GM18505 (cell line): ENCODE measurements around the gene COL4A1.

Experiments
- ATAC-seq: cut with Tn5 transposase; IDR thresholded peaks from one replicate; pipeline ENCODE4 v1.9.1; 2021; ENCODE audit not compliant: unreplicated experiment
- POLR2A ChIP-seq: IDR thresholded peaks from 4 replicates; pipeline ENCODE4 v1.6.1; 2011; ENCODE audit warnings: borderline replicate concordance; ENCODE audit not compliant: insufficient read depth, insufficient read length; ENCODE audit errors: extremely low read depth

The COL4A1 gene

GRCh38 chr13:110225609-110226574, 81.1 kb downstream of the COL4A1 start:
- no peak for ATAC-seq
- TF ChIP-seq POLR2A: no peak

GRCh38 chr13:110225003-110225402, 82.0 kb downstream of the COL4A1 start:
- no peak for ATAC-seq
- no peak for TF ChIP-seq POLR2A

- no peak for ATAC-seq
These were observed 82.4 kb downstream of the COL4A1 start for GRCh38 chr13:110224519-110224918.

GRCh38 chr13:110221406-110222117, 85.4 kb downstream of the COL4A1 start:
- ATAC-seq: no peak
- no peak for TF ChIP-seq POLR2A

More at GRCh38 chr13:110224519-110224918, 82.4 kb downstream of the COL4A1 start:
- TF ChIP-seq POLR2A: no peak

- TF ChIP-seq POLR2A: no peak
- no peak for ATAC-seq
These were observed 86.5 kb downstream of the COL4A1 start for GRCh38 chr13:110220471-110220870.

- no peak for ATAC-seq
These were observed 88.3 kb downstream of the COL4A1 start for GRCh38 chr13:110218581-110219201.

GRCh38 chr13:110217811-110218210, 89.1 kb downstream of the COL4A1 start:
- TF ChIP-seq POLR2A: no peak
- no peak for ATAC-seq

More at GRCh38 chr13:110218581-110219201, 88.3 kb downstream of the COL4A1 start:
- no peak for TF ChIP-seq POLR2A

- no peak for ATAC-seq
- TF ChIP-seq POLR2A: no peak
These were observed 89.9 kb downstream of the COL4A1 start for GRCh38 chr13:110217085-110217484.

- ATAC-seq: no peak
- no peak for TF ChIP-seq POLR2A
These were observed 90.4 kb downstream of the COL4A1 start for GRCh38 chr13:110216398-110217041.

- TF ChIP-seq POLR2A: no peak
- ATAC-seq: no peak
These were observed 91.0 kb downstream of the COL4A1 start for GRCh38 chr13:110216006-110216397.

GRCh38 chr13:110215606-110216005, 91.4 kb downstream of the COL4A1 start:
- no peak for ATAC-seq
- TF ChIP-seq POLR2A: no peak

GRCh38 chr13:110214637-110215036, 92.3 kb downstream of the COL4A1 start:
- no peak for ATAC-seq
- TF ChIP-seq POLR2A: no peak
